ENCODE data around the gene CCDC51. TPM values are rescaled to one million over a fixed set of nuclear protein-coding genes. Genes with fewer than 3 reads are reported as not detected.

The CCDC51 gene
- polyA plus RNA-seq, 6 donors from 2014 or later, result 4.1 to 14.8 (median 9.5) TPM

GRCh38 chr3:48428088-48428571 is 11.8 kb downstream of the CCDC51 start:
- Mint-ChIP-seq H3K27ac (peak overlapping the region in 3 of 6 donors; percentile 22 to 64 (median 59)), H3K27me3 (peaks cover 7 to 24% (median 21%) of the 10 kb centered on the region in 3 donors), H3K36me3 (no peaks in the 10 kb centered on the region), H3K4me3 (peak overlapping the region; percentile 43 to 92 (median 78)), H3K4me1 (peaks cover 10 to 22% (median 12%) of the 10 kb centered on the region in 3 donors), H3K9me3 (no peaks in the 10 kb centered on the region)
- no peak for ATAC-seq (ENCODE audit: low read depth in 2 of 2)
- DNase-seq, result no peak

- no peaks in the 10 kb centered on the region for H3K36me3 Mint-ChIP-seq
- H3K27me3 Mint-ChIP-seq, result peaks cover 7 to 24% (median 21%) of the 10 kb centered on the region in 3 donors
- no peaks in the 10 kb centered on the region for H3K9me3 Mint-ChIP-seq
- DNase-seq (no peak), ATAC-seq (ENCODE audit: low read depth in 2 of 2) (no peak)
- peaks cover 10 to 22% (median 12%) of the 10 kb centered on the region in 3 donors for H3K4me1 Mint-ChIP-seq
- H3K4me3 Mint-ChIP-seq, result peak overlapping the region in 6 of 8 donors; percentile 19 to 89 (median 78)
- H3K27ac Mint-ChIP-seq, result peak overlapping the region in 2 of 6 donors; percentile 47 to 59
These were observed 12.3 kb downstream of the CCDC51 start for GRCh38 chr3:48427630-48427962.

DNA sequence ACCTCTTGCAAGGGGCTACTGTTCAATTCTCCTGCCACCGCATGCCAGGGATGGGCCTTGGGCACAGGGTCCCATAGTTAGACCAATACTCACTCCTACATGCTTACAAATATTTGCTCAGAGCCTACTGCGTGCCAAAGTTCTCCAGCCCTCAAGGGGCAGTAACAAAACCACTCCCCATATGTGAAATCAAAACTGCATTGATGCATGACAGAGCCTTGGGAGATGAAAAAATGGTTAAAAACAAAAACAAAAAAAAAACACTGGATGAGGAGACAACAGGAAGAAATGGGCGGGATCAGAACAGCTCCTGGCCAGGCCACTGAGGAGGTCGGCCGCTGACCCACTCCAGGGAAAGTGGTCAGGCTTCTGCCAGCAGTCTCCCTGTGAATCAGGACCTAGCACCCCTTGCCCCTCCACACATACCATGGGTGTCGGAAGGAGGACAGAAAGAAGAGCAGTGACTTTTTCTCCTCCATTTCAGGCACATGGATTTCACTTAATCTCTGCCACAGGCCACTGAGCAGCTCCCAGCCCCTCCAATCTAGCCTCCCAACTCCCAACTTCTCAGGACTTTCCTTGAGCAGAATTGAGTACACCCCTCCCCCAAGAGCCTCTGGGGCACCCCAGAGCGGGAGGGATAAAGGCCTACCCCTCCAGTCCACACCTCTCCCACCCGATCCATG is 12.8 kb downstream of the CCDC51 start:
- no peak for ATAC-seq (ENCODE audit: low read depth in 2 of 2)
- H3K27ac Mint-ChIP-seq, result no peak overlapping the region

DNA sequence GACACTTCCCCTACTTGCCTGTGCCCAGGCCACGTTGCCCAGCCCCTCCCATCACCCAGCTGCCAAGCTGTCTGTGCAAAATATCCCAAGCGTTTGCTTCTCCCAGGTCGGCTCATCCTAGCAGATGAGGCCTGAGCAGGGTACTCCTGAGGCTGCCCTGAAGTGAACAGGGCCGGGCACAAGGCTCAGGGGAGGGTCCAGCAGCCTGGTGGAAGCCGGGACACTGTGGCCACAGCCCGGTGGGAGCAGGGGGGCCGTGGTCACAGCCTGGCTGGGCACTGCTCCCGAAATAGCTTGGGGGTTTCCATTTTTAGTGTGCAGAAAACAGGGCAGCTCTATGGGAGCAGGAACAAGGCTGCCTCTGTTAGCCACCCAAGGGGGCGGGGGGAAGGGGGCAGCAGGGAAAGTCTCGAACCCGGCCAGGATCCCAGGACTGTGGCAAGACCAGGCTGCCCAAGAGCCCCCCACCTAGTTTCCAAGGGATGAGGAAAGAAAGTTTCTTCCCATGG is 13.5 kb downstream of the CCDC51 start:
- ATAC-seq (ENCODE audit: low read depth in 2 of 2), result no peak
- no peak for DNase-seq
- H3K4me3 Mint-ChIP-seq, result peak overlapping the region in 2 of 8 donors; percentile 29 to 66
- H3K9me3 Mint-ChIP-seq, result no peaks in the 10 kb centered on the region
- peaks cover 7 to 24% (median 21%) of the 10 kb centered on the region in 3 donors for H3K27me3 Mint-ChIP-seq
- H3K4me1 Mint-ChIP-seq, result peaks cover 10 to 18% (median 12%) of the 10 kb centered on the region in 3 donors
- no peaks in the 10 kb centered on the region for H3K36me3 Mint-ChIP-seq
- H3K27ac Mint-ChIP-seq, result no peak overlapping the region

More for the DNA sequence above, 12.8 kb downstream of the CCDC51 start:
- peaks cover 10 to 22% (median 12%) of the 10 kb centered on the region in 3 donors for H3K4me1 Mint-ChIP-seq
- H3K36me3 Mint-ChIP-seq, result no peaks in the 10 kb centered on the region
- no peaks in the 10 kb centered on the region for H3K9me3 Mint-ChIP-seq
- peaks cover 7 to 24% (median 21%) of the 10 kb centered on the region in 3 donors for H3K27me3 Mint-ChIP-seq
- no peak for DNase-seq
- H3K4me3 Mint-ChIP-seq, result peak overlapping the region in 3 of 8 donors; percentile 19 to 66 (median 44)

DNA sequence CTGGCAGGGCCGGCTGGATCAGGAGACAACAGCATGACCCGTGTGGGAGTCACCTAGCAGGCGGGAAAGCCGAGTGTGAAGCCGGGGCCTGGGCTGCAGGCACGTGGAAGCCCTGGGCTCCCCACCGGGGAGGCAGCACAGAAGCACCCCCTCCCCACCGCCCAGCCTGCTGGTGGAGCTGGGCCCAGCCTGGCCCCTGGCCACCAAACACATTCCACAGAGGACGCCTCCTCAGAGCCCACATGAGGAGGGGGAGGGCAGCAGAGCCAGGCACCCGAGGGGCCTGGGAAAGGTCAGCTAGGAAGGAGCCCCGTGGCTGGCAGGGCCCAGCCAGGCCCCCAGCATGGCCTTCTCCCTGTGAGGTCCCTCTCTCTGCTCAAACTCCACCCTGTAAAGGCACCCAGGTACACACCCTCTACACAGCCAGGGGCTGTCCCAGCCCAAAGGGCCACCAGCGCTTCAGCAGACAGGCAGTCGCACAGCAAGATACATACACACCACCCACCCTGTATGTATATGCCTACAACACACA is 14.6 kb downstream of the CCDC51 start:
- DNase-seq, result no peak
- Mint-ChIP-seq H3K36me3 (no peaks in the 10 kb centered on the region), H3K4me1 (peaks cover 5 to 7% (median 5%) of the 10 kb centered on the region in 3 donors), H3K27me3 (peaks cover 7 to 24% (median 15%) of the 10 kb centered on the region in 3 donors), H3K4me3 (peak overlapping the region in 1 of 8 donors; percentile 39), H3K9me3 (no peaks in the 10 kb centered on the region), H3K27ac (no peak overlapping the region)
- ATAC-seq (ENCODE audit: low read depth in 2 of 2), result no peak

GRCh38 chr3:48423883-48424695 is 15.8 kb downstream of the CCDC51 start:
- Mint-ChIP-seq H3K27me3 (peaks cover 7 to 19% (median 15%) of the 10 kb centered on the region in 3 donors), H3K36me3 (no peaks in the 10 kb centered on the region), H3K4me3 (peak overlapping the region in 2 of 8 donors; percentile 34 to 39), H3K9me3 (no peaks in the 10 kb centered on the region), H3K27ac (no peak overlapping the region), H3K4me1 (no peaks in the 10 kb centered on the region)
- ATAC-seq (ENCODE audit: low read depth in 2 of 2) (no peak), DNase-seq (no peak)

DNA sequence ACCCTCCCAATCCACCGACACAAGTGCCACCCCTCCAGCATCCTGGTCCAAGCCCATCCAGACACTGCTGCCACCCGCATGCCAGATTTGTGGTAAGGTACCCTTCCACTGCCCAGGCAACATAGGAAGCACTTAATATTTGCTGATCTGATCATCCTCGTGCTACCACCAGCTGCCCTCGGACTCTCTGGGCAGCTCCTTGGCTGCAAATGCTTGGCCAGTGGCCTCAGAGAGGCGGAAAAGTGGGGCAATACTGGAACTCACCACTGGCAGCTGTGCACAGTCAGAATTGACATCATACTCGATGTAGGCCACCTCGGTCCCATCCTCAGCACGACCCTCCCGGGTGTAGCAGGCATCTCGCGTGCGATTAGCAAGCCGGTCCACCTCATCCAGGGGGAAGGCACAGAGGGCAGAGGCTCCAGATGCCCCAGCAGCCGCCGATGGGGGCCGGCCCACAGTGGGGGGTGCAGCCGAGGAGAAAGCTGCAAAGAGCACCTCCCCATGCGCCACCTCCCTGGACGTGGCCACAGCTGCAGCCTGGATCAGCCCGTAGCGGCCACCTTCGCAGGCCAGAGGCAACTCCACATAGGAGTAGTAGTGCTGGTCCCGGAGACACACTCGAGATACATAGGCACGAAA is 16.6 kb downstream of the CCDC51 start:
- DNase-seq, result no peak
- Mint-ChIP-seq H3K27ac (no peak overlapping the region), H3K4me1 (no peaks in the 10 kb centered on the region), H3K9me3 (no peaks in the 10 kb centered on the region), H3K4me3 (no peak overlapping the region), H3K36me3 (no peaks in the 10 kb centered on the region), H3K27me3 (peaks cover 7 to 17% (median 13%) of the 10 kb centered on the region in 3 donors)
- ATAC-seq (ENCODE audit: low read depth in 2 of 2), result no peak

DNA sequence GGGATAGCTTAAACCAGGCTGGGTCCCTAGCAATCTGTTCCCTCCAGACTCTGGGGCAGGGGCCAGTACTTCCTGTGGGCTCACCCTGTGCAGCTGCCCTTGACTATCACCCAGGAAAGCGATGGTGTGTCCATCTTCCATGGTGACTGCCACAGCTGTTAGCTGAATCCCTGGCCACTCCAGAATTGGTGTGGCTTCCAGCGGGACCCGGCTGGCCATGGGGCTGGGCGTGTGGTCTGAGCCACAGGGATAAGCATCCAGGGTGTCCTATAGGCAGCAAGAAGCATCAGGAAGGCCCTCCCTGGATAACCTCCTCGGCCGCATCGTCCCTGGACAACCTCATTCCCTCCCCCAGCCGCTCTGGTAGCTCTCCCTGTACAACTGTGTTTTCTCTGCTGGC is 17.2 kb downstream of the CCDC51 start:
- peaks cover 3 to 10% (median 6%) of the 10 kb centered on the region in 3 donors for H3K27me3 Mint-ChIP-seq
- H3K4me1 Mint-ChIP-seq, result no peaks in the 10 kb centered on the region
- H3K27ac Mint-ChIP-seq, result peak overlapping the region in 1 of 6 donors; percentile 89
- H3K36me3 Mint-ChIP-seq, result no peaks in the 10 kb centered on the region
- H3K9me3 Mint-ChIP-seq, result no peaks in the 10 kb centered on the region
- DNase-seq (no peak), ATAC-seq (ENCODE audit: low read depth in 2 of 2) (no peak)
- no peak overlapping the region for H3K4me3 Mint-ChIP-seq

DNA sequence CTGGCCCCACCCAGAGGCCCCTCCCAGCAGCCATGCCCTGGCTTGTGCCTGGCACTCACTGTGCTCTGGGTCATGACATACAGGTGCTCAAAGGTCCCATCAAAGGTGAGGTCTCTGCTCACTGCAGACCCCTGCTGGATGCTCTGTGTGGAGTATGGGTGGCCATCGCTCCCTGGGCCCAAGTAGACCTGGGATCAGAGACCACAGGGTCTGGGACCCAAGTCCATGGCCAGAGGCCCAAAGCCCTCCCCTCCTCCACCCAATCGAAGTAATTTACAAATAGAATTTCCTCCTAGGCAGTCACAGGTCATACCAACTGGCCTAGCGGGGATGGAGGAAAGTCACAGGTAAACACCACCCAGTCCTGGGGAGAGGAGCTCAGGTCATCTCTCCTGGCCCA is 17.6 kb downstream of the CCDC51 start:
- H3K36me3 Mint-ChIP-seq, result no peaks in the 10 kb centered on the region
- H3K4me1 Mint-ChIP-seq, result no peaks in the 10 kb centered on the region
- ATAC-seq (ENCODE audit: low read depth in 2 of 2) (no peak), DNase-seq (no peak)
- H3K4me3 Mint-ChIP-seq, result no peak overlapping the region
- no peak overlapping the region for H3K27ac Mint-ChIP-seq
- peaks cover 0 to 6% (median 2%) of the 10 kb centered on the region in 3 donors for H3K27me3 Mint-ChIP-seq
- H3K9me3 Mint-ChIP-seq, result no peaks in the 10 kb centered on the region

- no peak overlapping the region for H3K4me3 Mint-ChIP-seq
- no peaks in the 10 kb centered on the region for H3K9me3 Mint-ChIP-seq
- H3K27ac Mint-ChIP-seq, result no peak overlapping the region
- DNase-seq, result no peak
- no peaks in the 10 kb centered on the region for H3K4me1 Mint-ChIP-seq
- H3K27me3 Mint-ChIP-seq, result no peaks in the 10 kb centered on the region
- no peaks in the 10 kb centered on the region for H3K36me3 Mint-ChIP-seq
- ATAC-seq (ENCODE audit: low read depth in 2 of 2), result no peak
These were observed 19.4 kb downstream of the CCDC51 start for GRCh38 chr3:48420561-48420960.

GRCh38 chr3:48419597-48419996 is 20.3 kb downstream of the CCDC51 start:
- Mint-ChIP-seq H3K4me3 (no peak overlapping the region), H3K36me3 (no peaks in the 10 kb centered on the region), H3K27me3 (no peaks in the 10 kb centered on the region), H3K4me1 (no peaks in the 10 kb centered on the region), H3K9me3 (no peaks in the 10 kb centered on the region), H3K27ac (no peak overlapping the region)
- DNase-seq, result no peak
- no peak for ATAC-seq (ENCODE audit: low read depth in 2 of 2)

GRCh38 chr3:48419149-48419548 is 20.8 kb downstream of the CCDC51 start:
- H3K9me3 Mint-ChIP-seq, result no peaks in the 10 kb centered on the region
- no peaks in the 10 kb centered on the region for H3K4me1 Mint-ChIP-seq
- H3K4me3 Mint-ChIP-seq, result no peak overlapping the region
- DNase-seq, result no peak
- no peak overlapping the region for H3K27ac Mint-ChIP-seq
- H3K27me3 Mint-ChIP-seq, result no peaks in the 10 kb centered on the region
- no peaks in the 10 kb centered on the region for H3K36me3 Mint-ChIP-seq
- no peak for ATAC-seq (ENCODE audit: low read depth in 2 of 2)

GRCh38 chr3:48418651-48419050 is 21.3 kb downstream of the CCDC51 start:
- Mint-ChIP-seq H3K36me3 (no peaks in the 10 kb centered on the region), H3K4me1 (no peaks in the 10 kb centered on the region), H3K27ac (no peak overlapping the region), H3K27me3 (no peaks in the 10 kb centered on the region), H3K4me3 (no peak overlapping the region), H3K9me3 (no peaks in the 10 kb centered on the region)
- ATAC-seq (ENCODE audit: low read depth in 2 of 2) (no peak), DNase-seq (no peak)
